ENCODE data around the gene ERP29. TPM values are rescaled to one million over a fixed set of nuclear protein-coding genes. Genes with fewer than 3 reads are reported as not detected.

ERP29 gene
- polyA plus RNA-seq, 3 donors = 158 to 207 (median 170) TPM

DNA sequence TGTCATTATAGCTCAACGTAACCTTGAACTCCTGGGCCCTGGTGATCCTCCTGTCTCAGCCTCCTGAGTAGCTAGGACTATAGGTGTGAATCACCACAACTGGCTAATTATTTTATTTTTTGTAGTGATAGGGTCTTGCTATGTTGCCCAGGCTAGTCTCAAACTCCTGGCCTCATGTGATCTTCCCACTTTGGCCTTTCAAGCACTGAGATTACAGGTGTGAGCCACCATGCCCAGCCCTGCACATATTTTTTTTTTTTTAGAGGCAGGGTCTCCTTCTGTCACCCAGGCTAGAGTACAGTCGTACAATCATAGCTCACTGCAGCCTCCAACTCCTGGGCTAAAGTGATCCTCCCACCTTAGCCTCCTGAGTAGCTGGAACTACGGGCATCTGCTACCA lies 9.2 kb upstream of the ERP29 start:
- Histone ChIP-seq H4K20me1 (ENCODE audit: insufficient read depth, low read length) (no peaks in the 10 kb centered on the region), H3K36me3 (replicated peaks in 1 of 2; ENCODE audit: control insufficient read depth in 1 of 2, insufficient read depth in 2 of 2, low read length in 2 of 2) (no peaks in the 10 kb centered on the region), H3K79me2 (ENCODE audit: insufficient read depth, low read length) (no peaks in the 10 kb centered on the region), H2AFZ (ENCODE audit: insufficient read depth, low read depth, low read length, poor library complexity, severe bottlenecking) (no peak overlapping the region), H3K4me3 (replicated peaks in 1 of 3; ENCODE audit: low read depth in 2 of 3, low read length in 3 of 3) (no peak overlapping the region), H3K27me3 (ENCODE audit: control insufficient read depth in 2 of 2, insufficient read depth in 2 of 2, low read length in 2 of 2) (no peaks in the 10 kb centered on the region), H3K4me2 (replicated peaks; ENCODE audit: extremely low read depth, low read length, poor library complexity, severe bottlenecking) (no peak overlapping the region), H3K9me3 (replicated peaks in 1 of 2; ENCODE audit: control insufficient read depth in 1 of 2, insufficient read depth in 1 of 2, low read length in 2 of 2) (no peaks in the 10 kb centered on the region), H3K27ac (ENCODE audit: low read depth in 1 of 2, low read length in 2 of 2) (no peak overlapping the region), H3K4me1 (ENCODE audit: control insufficient read depth in 1 of 2, insufficient read depth in 2 of 2, low read length in 2 of 2) (peaks cover 22 to 27% of the 10 kb centered on the region in 2 donors), H3K9ac (ENCODE audit: insufficient read depth, low read length, poor library complexity, severe bottlenecking) (no peak overlapping the region)
- Mint-ChIP-seq H3K9me3 (peaks cover 0 to 2% (median 0%) of the 10 kb centered on the region in 7 donors), H3K36me3 (peaks cover 11 to 13% of the 10 kb centered on the region in 2 donors), H3K4me3 (no peak overlapping the region), H3K27ac (no peak overlapping the region), H3K4me1 (peaks cover 34% of the 10 kb centered on the region), H3K27me3 (ENCODE audit: low read depth in 3 of 3) (peaks cover 0 to 8% (median 7%) of the 10 kb centered on the region in 3 donors)
- 90% methylated on average over 2 of the region's 3 CpGs for WGBS (ENCODE audit: insufficient coverage)
- no peak for DNase-seq
- intact Hi-C loops (cut with micrococcal nuclease) = no loop called here
- TF ChIP-seq, protein P1, sequence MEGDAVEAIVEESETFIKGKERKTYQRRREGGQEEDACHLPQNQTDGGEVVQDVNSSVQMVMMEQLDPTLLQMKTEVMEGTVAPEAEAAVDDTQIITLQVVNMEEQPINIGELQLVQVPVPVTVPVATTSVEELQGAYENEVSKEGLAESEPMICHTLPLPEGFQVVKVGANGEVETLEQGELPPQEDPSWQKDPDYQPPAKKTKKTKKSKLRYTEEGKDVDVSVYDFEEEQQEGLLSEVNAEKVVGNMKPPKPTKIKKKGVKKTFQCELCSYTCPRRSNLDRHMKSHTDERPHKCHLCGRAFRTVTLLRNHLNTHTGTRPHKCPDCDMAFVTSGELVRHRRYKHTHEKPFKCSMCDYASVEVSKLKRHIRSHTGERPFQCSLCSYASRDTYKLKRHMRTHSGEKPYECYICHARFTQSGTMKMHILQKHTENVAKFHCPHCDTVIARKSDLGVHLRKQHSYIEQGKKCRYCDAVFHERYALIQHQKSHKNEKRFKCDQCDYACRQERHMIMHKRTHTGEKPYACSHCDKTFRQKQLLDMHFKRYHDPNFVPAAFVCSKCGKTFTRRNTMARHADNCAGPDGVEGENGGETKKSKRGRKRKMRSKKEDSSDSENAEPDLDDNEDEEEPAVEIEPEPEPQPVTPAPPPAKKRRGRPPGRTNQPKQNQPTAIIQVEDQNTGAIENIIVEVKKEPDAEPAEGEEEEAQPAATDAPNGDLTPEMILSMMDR (IDR thresholded peaks at IDR 0.05) = no peak

DNA sequence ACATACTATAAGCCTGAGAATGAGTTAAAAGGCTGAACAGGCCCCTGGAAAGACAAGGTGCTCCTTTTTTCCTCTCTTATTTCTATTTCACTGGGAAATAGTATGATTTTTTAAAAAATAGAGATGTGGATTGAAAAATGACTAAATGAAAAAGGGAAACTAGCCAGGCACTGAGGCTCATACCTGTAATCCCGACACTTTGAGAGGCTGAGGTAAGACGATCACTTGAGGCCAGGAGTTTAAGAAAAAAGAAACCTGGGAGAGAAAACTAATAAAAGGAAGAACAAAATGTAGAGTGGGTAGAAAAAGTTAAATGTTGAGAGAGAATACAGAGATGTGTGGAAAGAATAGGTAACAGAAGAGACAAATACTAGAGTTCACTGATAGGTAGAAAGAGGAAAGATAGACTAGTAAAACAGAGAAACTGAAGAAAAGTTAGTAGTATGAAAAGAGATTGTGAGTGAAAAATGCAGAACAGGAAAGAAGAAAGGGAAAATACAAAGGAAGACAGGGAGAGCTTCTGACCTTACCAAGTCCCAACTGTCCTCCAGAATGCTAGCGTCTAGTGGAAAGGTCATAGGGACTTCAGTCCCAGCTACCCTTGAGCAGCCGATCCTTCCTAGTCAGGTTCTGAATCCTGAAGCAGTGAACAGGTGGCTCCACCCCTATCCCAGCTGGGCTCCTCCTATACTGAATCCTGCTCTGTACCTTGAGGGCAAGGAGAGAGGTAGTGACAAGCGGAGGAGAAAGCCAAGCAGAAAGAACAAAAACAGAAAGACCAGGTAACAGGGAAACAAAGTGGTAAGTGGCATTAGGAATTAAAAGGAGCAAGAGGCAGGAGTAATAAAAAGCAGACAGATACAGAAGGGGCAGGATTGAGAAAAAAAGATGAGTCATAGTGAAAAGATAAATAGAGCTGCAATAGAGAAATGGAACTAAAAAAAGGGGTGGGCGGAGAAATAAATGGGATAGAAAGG lies 7.5 kb upstream of the ERP29 start:
- intact Hi-C loops (cut with micrococcal nuclease) = no loop called here
- H3K9me3 Mint-ChIP-seq = peaks cover 0 to 2% (median 0%) of the 10 kb centered on the region in 7 donors
- H3K36me3 ChIP-seq (replicated peaks in 1 of 2; ENCODE audit: control insufficient read depth in 1 of 2, insufficient read depth in 2 of 2, low read length in 2 of 2) = no peaks in the 10 kb centered on the region
- H3K9ac ChIP-seq (ENCODE audit: insufficient read depth, low read length, poor library complexity, severe bottlenecking) = no peak overlapping the region
- H3K9me3 ChIP-seq (replicated peaks in 1 of 2; ENCODE audit: control insufficient read depth in 1 of 2, insufficient read depth in 1 of 2, low read length in 2 of 2) = no peaks in the 10 kb centered on the region
- H3K27me3 Mint-ChIP-seq (ENCODE audit: low read depth in 3 of 3) = peaks cover 0 to 8% (median 5%) of the 10 kb centered on the region in 3 donors
- H3K27ac Mint-ChIP-seq = no peak overlapping the region
- no peak overlapping the region for H3K4me3 ChIP-seq (replicated peaks in 1 of 3; ENCODE audit: low read depth in 2 of 3, low read length in 3 of 3)
- WGBS (ENCODE audit: insufficient coverage) = 95% methylated on average over 2 of the region's 6 CpGs
- no peak overlapping the region for H3K4me2 ChIP-seq (replicated peaks; ENCODE audit: extremely low read depth, low read length, poor library complexity, severe bottlenecking)
- no peak for DNase-seq
- no peak overlapping the region for H3K4me3 Mint-ChIP-seq
- H3K27me3 ChIP-seq (ENCODE audit: control insufficient read depth in 2 of 2, insufficient read depth in 2 of 2, low read length in 2 of 2) = no peaks in the 10 kb centered on the region
- peaks cover 9% of the 10 kb centered on the region for H3K79me2 ChIP-seq (ENCODE audit: insufficient read depth, low read length)
- TF ChIP-seq, protein P1 (IDR thresholded peaks at IDR 0.05) = no peak
- no peak overlapping the region for H2AFZ ChIP-seq (ENCODE audit: insufficient read depth, low read depth, low read length, poor library complexity, severe bottlenecking)
- H3K27ac ChIP-seq (ENCODE audit: low read depth in 1 of 2, low read length in 2 of 2) = no peak overlapping the region
- H3K4me1 ChIP-seq (ENCODE audit: control insufficient read depth in 1 of 2, insufficient read depth in 2 of 2, low read length in 2 of 2) = peaks cover 22 to 28% of the 10 kb centered on the region in 2 donors
- peaks cover 30% of the 10 kb centered on the region for H3K4me1 Mint-ChIP-seq
- peaks cover 6 to 9% of the 10 kb centered on the region in 2 donors for H3K36me3 Mint-ChIP-seq
- no peaks in the 10 kb centered on the region for H4K20me1 ChIP-seq (ENCODE audit: insufficient read depth, low read length)

All from CD14-positive monocyte (primary cell).